Body of pancreas (tissue), 4 donors: ENCODE measurements around the gene TLCD3B.

Experiments used
- POLR2A ChIP-seq, 3 donors: fragments of 450-650 bp; IDR thresholded peaks; one replicate each; pipeline ENCODE4 v1.6.1; 2016; ENCODE audit warnings: antibody characterized with exemption in 3 of 3, mild to moderate bottlenecking in 2 of 3
- TF ChIP-seq, protein P1 (sequence below), 7 experiments: fragments of 450-650 bp in 4 of 7; fragments of 200-600 bp in 3 of 7; sonication (generic) in 3 of 7; IDR thresholded peaks; one replicate each; pipeline ENCODE4 v1.5.1; 2016 to 2019; ENCODE audit warnings: antibody characterized with exemption in 7 of 7

DNA sequence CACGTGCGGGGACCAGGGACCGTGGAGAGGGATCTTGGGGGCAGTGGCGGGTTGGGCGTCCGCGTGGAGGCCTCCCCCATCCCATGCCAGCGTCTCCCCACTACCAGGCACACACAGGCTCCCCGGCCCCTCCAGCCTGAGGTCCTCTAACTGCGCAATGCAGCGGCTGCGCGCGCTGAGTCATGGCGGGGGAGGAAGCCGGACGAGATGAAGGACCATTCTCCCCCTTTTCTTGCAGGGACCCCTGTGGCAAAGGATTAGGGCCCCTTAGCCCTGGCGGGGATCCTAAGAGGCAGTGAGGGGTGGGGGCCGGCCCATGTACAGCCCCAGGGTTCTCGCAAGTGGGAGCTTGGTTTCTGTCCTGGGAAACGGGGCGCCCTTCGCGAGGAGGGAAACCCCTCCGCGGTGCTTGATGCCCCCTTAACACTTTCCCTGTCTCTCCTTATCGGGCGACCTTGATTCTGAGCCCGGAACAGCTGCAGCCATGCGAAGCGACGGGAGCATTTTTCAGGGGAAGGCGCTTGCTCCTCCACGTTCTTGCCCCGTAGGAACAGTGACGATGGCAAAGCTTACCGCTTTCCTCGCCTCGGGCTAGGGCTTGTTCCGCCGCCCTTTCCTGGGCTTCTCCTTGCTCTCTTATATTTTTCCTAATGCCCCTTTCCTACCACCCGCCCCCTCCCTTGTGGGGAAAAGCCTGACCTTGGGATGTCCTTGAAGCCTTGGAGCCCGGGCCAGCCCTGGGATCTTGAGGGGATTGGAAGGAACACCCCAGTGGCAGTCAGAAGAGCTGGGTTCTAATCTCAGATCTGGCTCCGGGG lies 35.1 kb upstream of the TLCD3B start:
- TF ChIP-seq, protein P1, sequence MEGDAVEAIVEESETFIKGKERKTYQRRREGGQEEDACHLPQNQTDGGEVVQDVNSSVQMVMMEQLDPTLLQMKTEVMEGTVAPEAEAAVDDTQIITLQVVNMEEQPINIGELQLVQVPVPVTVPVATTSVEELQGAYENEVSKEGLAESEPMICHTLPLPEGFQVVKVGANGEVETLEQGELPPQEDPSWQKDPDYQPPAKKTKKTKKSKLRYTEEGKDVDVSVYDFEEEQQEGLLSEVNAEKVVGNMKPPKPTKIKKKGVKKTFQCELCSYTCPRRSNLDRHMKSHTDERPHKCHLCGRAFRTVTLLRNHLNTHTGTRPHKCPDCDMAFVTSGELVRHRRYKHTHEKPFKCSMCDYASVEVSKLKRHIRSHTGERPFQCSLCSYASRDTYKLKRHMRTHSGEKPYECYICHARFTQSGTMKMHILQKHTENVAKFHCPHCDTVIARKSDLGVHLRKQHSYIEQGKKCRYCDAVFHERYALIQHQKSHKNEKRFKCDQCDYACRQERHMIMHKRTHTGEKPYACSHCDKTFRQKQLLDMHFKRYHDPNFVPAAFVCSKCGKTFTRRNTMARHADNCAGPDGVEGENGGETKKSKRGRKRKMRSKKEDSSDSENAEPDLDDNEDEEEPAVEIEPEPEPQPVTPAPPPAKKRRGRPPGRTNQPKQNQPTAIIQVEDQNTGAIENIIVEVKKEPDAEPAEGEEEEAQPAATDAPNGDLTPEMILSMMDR (IDR thresholded peaks at IDR 0.05), result no peak
- peak in 1 of 3 donors; percentile 16 for TF ChIP-seq POLR2A (IDR thresholded peaks at IDR 0.05)
